HepG2 (cell line): ENCODE data around the gene TLL2. TPM values are rescaled to one million over a fixed set of nuclear protein-coding genes. Genes with fewer than 3 reads are reported as not detected.

Experiments used
- EZH2 ChIP-seq: conservative IDR thresholded peaks from 2 replicates; pipeline ENCODE4 v1.6.1; 2012; ENCODE audit warnings: mild to moderate bottlenecking, low read depth, low read length, moderate library complexity
- HDAC1 ChIP-seq: sonication (generic); formaldehyde crosslinking; IDR thresholded peaks from 2 replicates; pipeline ENCODE4 v1.5.1; 2020; ENCODE audit warnings: mild to moderate bottlenecking, missing genetic modification reagents
- HDAC6 ChIP-seq: fragments of 200-600 bp; sonication (generic); IDR thresholded peaks from 2 replicates; pipeline ENCODE4 v1.7.0; 2017; ENCODE audit warnings: mild to moderate bottlenecking, antibody characterized with exemption, low read length, low read depth
- IKZF4 ChIP-seq: sonication (generic); formaldehyde crosslinking; IDR thresholded peaks from 2 replicates; pipeline ENCODE4 v1.5.1; 2020; ENCODE audit warnings: borderline replicate concordance, mild to moderate bottlenecking, low read depth, missing genetic modification reagents; ENCODE audit errors: not compliant biosample characterization
- JUNB ChIP-seq: sonication (generic); formaldehyde crosslinking; IDR thresholded peaks from 2 replicates; pipeline ENCODE4 v1.8.0; 2022; ENCODE audit warnings: missing genetic modification reagents, mild to moderate bottlenecking, borderline replicate concordance
- KLF12 ChIP-seq: sonication (generic); formaldehyde crosslinking; IDR thresholded peaks from 2 replicates; pipeline ENCODE4 v1.4.0; 2020; ENCODE audit warnings: missing genetic modification reagents, borderline replicate concordance
- KLF15 ChIP-seq: sonication (generic); formaldehyde crosslinking; IDR thresholded peaks from 2 replicates; pipeline ENCODE4 v1.8.1; 2023; ENCODE audit warnings: borderline replicate concordance, mild to moderate bottlenecking, inconsistent platforms, missing genetic modification reagents, mixed read lengths
- MLLT10 ChIP-seq: sonication (generic); formaldehyde crosslinking; IDR thresholded peaks from 2 replicates; pipeline ENCODE4 v1.4.0; 2020; ENCODE audit warnings: missing genetic modification reagents
- ONECUT2 ChIP-seq: sonication (generic); formaldehyde crosslinking; IDR thresholded peaks from 2 replicates; pipeline ENCODE4 v1.4.0; 2020; ENCODE audit warnings: missing genetic modification reagents
- SMAD3 ChIP-seq: sonication (generic); formaldehyde crosslinking; IDR thresholded peaks from 2 replicates; pipeline ENCODE4 v1.4.0; 2020; ENCODE audit warnings: missing genetic modification reagents
- TP53 ChIP-seq: sonication (generic); formaldehyde crosslinking; conservative IDR thresholded peaks from 2 replicates; pipeline ENCODE4 v1.4.0; 2020; ENCODE audit warnings: missing genetic modification reagents
- WIZ ChIP-seq: sonication (generic); formaldehyde crosslinking; IDR thresholded peaks from 2 replicates; pipeline ENCODE4 v1.5.1; 2020; ENCODE audit warnings: mild to moderate bottlenecking, missing genetic modification reagents
- ZFYVE20 ChIP-seq: sonication (generic); formaldehyde crosslinking; IDR thresholded peaks from 2 replicates; pipeline ENCODE4 v1.8.0; 2023; ENCODE audit warnings: low read depth, mild to moderate bottlenecking, moderate library complexity, missing genetic modification reagents, borderline replicate concordance
- ZNF124 ChIP-seq: sonication (generic); formaldehyde crosslinking; IDR thresholded peaks from 2 replicates; pipeline ENCODE4 v1.4.0; 2020; ENCODE audit warnings: missing genetic modification reagents
- ZNF143 ChIP-seq: sonication (generic); formaldehyde crosslinking; IDR thresholded peaks from 2 replicates; pipeline ENCODE4 v1.4.0; 2020; ENCODE audit warnings: missing genetic modification reagents
- ZNF224 ChIP-seq: sonication (generic); formaldehyde crosslinking; IDR thresholded peaks from 2 replicates; pipeline ENCODE4 v1.5.0; 2020; ENCODE audit warnings: mild to moderate bottlenecking, missing genetic modification reagents
- ZNF556 ChIP-seq: sonication (generic); formaldehyde crosslinking; IDR thresholded peaks from 2 replicates; pipeline ENCODE4 v1.4.0; 2020; ENCODE audit warnings: mild to moderate bottlenecking, missing genetic modification reagents, borderline replicate concordance
- polyA plus RNA-seq, 8 experiments: library from polyadenylated mRNA; depleted of rRNA in 3 of 8; stranded (reverse) in 7 of 8; unstranded in 1 of 8; fragments of >200 nt; fragmentation: Illumina TruSeq in 4 of 8; extraction: Trizol in 4 of 8; gene quantifications; 2 replicates each; pipeline versions ENCODE4 v1.2.1 to v1.2.3, GENCODE V29; 2011 to 2016; ENCODE audit warnings: low read depth in 4 of 8, missing spikeins in 1 of 8, mixed read lengths in 1 of 8; ENCODE audit not compliant: insufficient read depth in 1 of 8
- total RNA-seq, 5 experiments: library from RNA; depleted of rRNA; stranded (reverse); fragments of >200 nt; fragmentation: Illumina TruSeq; extraction: Trizol; gene quantifications; 2 replicates each; pipeline ENCODE4 v1.2.3, GENCODE V29; 2016; ENCODE audit warnings: low read depth in 1 of 5
- TF ChIP-seq, protein P1 (sequence below): sonication (generic); formaldehyde crosslinking; IDR thresholded peaks from 2 replicates; pipeline ENCODE4 v1.8.1; 2023; ENCODE audit warnings: mild to moderate bottlenecking, moderate library complexity, missing genetic modification reagents
- TF ChIP-seq, protein P2 (sequence below): sonication (generic); formaldehyde crosslinking; IDR thresholded peaks from 2 replicates; pipeline ENCODE4 v1.8.1; 2022; ENCODE audit warnings: low read depth, mild to moderate bottlenecking, missing genetic modification reagents
- TF ChIP-seq, protein P3 (sequence below): sonication (generic); formaldehyde crosslinking; IDR thresholded peaks from 2 replicates; pipeline ENCODE4 v1.4.0; 2020; ENCODE audit warnings: missing genetic modification reagents, mild to moderate bottlenecking, borderline replicate concordance
- TF ChIP-seq, protein P4 (sequence below): sonication (generic); formaldehyde crosslinking; IDR thresholded peaks from 2 replicates; pipeline ENCODE4 v1.4.0; 2020; ENCODE audit warnings: missing genetic modification reagents
- TF ChIP-seq, protein P5 (sequence below): sonication (generic); formaldehyde crosslinking; IDR thresholded peaks from 2 replicates; pipeline ENCODE4 v1.4.0; 2020; ENCODE audit warnings: mild to moderate bottlenecking, missing genetic modification reagents

Gene TLL2
- total and polyA plus RNA-seq, 2 of the 13 experiments (the other 11 are each of a cell fraction or from before 2014, with no cell fraction given) = 0.09 TPM; not detected in 1

DNA sequence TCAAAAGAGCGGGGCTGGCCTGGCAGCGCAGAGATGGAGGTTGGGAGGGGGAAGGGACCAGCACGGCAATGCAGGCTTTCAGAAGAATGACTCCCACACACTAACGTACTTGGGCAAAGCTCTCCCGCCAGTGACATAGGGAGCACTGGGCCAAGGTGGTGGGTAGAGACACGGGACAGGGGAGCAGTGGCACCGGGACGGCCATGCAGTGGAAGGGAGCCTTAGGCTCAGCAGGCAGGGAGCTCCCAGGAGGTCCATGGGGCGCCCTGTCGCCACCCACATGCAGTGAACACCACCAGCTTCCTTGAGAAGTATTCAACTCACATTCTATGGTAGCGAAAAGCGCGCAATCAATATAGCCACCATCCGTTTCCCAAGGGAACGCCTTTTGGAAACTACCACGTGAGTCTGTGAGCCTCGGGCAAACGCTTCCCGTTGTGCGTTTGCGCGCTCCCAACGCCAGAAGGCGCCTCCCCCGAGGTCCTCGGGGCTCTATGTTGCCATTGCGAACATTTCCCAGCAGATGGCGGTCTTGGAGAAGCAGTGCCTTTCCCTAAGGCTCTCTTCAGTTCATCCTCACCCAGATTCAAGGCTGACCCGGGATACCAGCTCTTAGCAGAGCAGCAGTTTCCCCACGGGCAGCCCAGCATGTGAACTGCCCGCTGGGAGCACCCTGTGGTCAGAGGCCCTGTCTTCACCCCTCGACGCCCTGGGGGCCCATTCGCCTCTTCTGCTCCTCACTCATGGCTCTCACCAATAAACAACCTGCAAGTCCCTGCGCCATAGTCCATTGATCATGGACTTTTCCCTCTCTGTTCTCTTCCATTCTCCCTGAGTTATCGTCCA lies 138.5 kb downstream of the TLL2 start (continued):
- TF ChIP-seq, protein P1, sequence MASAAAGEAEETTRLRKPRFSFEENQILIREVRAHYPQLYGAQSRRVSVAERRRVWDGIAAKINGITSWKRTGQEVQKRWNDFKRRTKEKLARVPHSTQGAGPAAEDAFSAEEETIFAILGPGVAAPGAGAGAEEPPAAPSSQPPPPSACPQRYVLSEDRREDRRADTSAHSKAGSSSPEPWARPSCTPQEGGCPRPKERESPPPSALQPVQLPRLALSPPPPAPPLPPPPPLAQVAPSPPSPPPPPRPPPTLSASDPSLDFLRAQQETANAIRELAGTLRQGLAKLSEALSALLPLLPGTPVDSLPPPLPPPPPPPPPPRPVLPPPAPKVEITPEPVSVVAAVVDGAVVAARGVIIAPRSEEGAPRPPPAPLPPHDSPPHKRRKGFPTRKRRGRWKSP (CRISPR knock-in tag) = peak; percentile 97
- TF ChIP-seq WIZ (CRISPR knock-in tag) (no peak), ZNF143 (CRISPR knock-in tag) (no peak), TP53 (CRISPR knock-in tag) (no peak), ZFYVE20 (no peak), ZNF556 (no peak), KLF15 (CRISPR knock-in tag) (no peak), ZNF124 (no peak), SMAD3 (CRISPR knock-in tag) (no peak), HDAC1 (CRISPR knock-in tag) (no peak), MLLT10 (no peak), KLF12 (CRISPR knock-in tag) (no peak), HDAC6 (no peak), IKZF4 (no peak), ZNF224 (no peak), JUNB (CRISPR knock-in tag) (no peak), EZH2 (no peak), ONECUT2 (CRISPR knock-in tag) (no peak)
- TF ChIP-seq, protein P2, sequence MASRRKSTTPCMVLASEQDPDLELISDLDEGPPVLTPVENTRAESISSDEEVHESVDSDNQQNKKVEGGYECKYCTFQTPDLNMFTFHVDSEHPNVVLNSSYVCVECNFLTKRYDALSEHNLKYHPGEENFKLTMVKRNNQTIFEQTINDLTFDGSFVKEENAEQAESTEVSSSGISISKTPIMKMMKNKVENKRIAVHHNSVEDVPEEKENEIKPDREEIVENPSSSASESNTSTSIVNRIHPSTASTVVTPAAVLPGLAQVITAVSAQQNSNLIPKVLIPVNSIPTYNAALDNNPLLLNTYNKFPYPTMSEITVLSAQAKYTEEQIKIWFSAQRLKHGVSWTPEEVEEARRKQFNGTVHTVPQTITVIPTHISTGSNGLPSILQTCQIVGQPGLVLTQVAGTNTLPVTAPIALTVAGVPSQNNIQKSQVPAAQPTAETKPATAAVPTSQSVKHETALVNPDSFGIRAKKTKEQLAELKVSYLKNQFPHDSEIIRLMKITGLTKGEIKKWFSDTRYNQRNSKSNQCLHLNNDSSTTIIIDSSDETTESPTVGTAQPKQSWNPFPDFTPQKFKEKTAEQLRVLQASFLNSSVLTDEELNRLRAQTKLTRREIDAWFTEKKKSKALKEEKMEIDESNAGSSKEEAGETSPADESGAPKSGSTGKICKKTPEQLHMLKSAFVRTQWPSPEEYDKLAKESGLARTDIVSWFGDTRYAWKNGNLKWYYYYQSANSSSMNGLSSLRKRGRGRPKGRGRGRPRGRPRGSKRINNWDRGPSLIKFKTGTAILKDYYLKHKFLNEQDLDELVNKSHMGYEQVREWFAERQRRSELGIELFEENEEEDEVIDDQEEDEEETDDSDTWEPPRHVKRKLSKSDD (CRISPR knock-in tag) = no peak
- TF ChIP-seq, protein P3, sequence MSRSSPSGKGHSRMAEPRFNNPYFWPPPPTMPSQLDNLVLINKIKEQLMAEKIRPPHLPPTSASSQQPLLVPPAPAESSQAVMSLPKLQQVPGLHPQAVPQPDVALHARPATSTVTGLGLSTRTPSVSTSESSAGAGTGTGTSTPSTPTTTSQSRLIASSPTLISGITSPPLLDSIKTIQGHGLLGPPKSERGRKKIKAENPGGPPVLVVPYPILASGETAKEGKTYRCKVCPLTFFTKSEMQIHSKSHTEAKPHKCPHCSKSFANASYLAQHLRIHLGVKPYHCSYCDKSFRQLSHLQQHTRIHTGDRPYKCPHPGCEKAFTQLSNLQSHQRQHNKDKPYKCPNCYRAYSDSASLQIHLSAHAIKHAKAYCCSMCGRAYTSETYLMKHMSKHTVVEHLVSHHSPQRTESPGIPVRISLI (CRISPR knock-in tag) = no peak
- TF ChIP-seq, protein P4, sequence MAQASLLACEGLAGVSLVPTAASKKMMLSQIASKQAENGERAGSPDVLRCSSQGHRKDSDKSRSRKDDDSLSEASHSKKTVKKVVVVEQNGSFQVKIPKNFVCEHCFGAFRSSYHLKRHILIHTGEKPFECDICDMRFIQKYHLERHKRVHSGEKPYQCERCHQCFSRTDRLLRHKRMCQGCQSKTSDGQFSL (CRISPR knock-in tag) = no peak
- TF ChIP-seq, protein P5, sequence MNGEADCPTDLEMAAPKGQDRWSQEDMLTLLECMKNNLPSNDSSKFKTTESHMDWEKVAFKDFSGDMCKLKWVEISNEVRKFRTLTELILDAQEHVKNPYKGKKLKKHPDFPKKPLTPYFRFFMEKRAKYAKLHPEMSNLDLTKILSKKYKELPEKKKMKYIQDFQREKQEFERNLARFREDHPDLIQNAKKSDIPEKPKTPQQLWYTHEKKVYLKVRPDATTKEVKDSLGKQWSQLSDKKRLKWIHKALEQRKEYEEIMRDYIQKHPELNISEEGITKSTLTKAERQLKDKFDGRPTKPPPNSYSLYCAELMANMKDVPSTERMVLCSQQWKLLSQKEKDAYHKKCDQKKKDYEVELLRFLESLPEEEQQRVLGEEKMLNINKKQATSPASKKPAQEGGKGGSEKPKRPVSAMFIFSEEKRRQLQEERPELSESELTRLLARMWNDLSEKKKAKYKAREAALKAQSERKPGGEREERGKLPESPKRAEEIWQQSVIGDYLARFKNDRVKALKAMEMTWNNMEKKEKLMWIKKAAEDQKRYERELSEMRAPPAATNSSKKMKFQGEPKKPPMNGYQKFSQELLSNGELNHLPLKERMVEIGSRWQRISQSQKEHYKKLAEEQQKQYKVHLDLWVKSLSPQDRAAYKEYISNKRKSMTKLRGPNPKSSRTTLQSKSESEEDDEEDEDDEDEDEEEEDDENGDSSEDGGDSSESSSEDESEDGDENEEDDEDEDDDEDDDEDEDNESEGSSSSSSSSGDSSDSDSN (CRISPR knock-in tag) = no peak
